Skeletal muscle satellite cell (primary cell): ENCODE data around the gene RPL36AL.
A peak's percentile ranks its signal among the peaks of the same experiment; 100 is the strongest.
"Not testable (repeated sequence)": the region's sequence is repeated elsewhere in the genome, so short reads cannot be mapped to it uniquely, and the experiment has no call there.

Source experiments
- H3K27me3 ChIP-seq: 2 replicates; pipeline ENCODE4 v1.7.0; 2013; ENCODE audit warnings: low read length; ENCODE audit not compliant: control insufficient read depth, insufficient read depth
- H3K36me3 ChIP-seq: 2 replicates; pipeline ENCODE4 v1.7.0; 2013; ENCODE audit warnings: mild to moderate bottlenecking, control low read depth, low read length; ENCODE audit not compliant: insufficient read depth
- H3K4me1 ChIP-seq: 2 replicates; pipeline ENCODE4 v1.7.0; 2013; ENCODE audit warnings: low read length; ENCODE audit not compliant: control insufficient read depth, insufficient read depth
- H3K4me2 ChIP-seq: 2 replicates; pipeline ENCODE4 v1.7.0; 2013; ENCODE audit warnings: mild to moderate bottlenecking, low read length
- H3K4me3 ChIP-seq: 2 replicates; pipeline ENCODE4 v1.7.0; 2013; ENCODE audit warnings: low read length
- H3K9ac ChIP-seq: 2 replicates; pipeline ENCODE4 v1.7.0; 2013; ENCODE audit warnings: mild to moderate bottlenecking, low read depth, low read length, moderate library complexity
- H3K9me3 ChIP-seq: replicated peaks from 2 replicates; pipeline ENCODE4 v1.7.0; 2013; ENCODE audit warnings: mild to moderate bottlenecking, control low read depth, low read length

RPL36AL gene

DNA sequence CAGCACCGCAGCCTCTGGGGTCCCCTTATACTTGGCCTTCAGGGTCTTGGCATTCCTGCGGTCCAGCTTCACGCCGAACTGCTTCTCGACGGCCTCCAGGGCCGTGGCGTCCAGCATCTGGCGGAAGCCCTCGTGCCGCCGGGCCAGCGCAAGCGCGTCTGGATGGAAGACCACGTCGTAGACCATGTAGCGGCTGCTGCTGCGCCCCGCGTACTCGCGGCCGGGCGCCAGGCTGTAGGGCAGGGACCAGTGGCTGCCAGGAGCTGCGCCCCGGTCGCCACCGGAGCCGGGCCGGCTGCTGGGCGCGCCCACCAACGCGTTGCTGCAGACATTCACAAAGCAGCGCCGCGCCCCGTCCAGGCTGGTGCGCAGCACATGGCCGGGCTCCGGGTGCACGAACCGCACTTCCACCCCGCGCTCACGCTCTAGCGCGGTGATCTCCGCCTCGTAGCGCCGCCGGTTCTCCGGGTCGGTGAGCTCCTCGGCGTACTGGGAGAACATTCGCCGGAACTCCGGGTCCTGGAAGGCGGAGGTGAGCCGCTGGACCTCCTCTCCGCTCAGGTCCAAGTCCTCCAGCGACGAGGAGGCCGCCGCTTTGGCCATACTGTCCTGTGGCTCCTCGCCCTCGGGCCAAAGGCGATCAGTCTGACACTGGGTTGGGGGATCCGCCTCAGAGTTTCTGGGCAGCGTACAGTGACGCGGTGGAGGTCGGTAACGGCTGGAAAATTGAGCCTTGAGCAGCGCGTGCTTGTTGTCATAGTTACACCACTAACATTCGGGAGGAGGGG lies 14.3 kb upstream of the RPL36AL start, which contains the start of gene DNAAF2:
DNAAF2 (minus strand) TSS at position 698 of the 788 bp plus-strand sequence; CDS start at position 603, 95 bp downstream.
- H3K4me2 ChIP-seq, result peak within 1 kb of the TSS; percentile 90
- H3K27me3 ChIP-seq, result no peaks in the 10 kb centered on the region
- H3K36me3 ChIP-seq, result peaks cover 24% of the 10 kb centered on the region
- H3K9me3 ChIP-seq, result no peaks in the 10 kb centered on the region
- H3K4me1 ChIP-seq, result peaks cover 17% of the 10 kb centered on the region
- peak within 1 kb of the TSS; percentile 90 for H3K9ac ChIP-seq
- H3K4me3 ChIP-seq, result peak within 1 kb of the TSS; percentile 80

DNA sequence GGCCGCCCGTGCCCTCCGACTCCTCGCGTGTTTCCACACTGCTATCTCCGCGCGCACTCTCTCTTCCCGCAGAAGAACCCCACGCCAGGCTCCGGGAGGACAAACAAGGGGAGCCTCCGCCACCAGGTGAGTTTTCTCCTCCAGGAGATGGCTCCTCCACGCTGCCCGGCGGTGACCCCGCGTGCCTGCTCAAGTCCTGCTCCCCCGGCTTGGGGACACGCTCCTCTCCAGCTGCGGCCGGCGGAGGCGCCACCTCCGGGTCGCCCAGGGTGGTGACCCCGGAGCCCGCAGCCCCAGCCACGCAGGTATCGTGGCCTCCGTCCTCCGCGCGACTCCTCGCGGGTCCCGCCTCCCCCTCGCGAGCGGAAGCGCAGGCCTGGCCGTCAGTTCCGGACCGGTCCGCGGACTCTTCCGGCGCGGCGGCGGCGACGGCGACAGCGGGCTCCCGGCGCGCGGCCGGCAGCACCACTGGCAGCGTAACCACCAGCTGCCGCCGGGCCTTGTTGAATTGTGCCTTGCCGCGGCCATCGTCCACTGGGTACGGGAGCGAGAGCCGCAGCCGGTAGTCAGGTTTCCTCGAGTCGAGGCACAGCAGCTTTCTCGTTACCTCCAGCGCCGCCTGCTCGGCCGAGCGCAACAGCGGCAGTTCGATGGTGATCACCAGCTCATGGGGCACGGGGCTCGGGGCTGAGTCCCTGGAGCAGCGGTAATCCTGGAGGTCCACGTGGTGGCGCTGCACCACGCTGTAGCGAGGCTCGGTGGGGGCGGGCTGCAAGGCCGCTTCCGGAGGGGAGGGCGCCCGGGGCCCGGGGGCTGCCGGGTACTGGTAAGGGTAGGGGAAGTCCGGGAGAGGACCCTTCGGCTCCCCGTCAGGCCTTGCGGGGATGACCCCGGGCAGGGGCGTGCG lies 13.5 kb upstream of the RPL36AL start:
- no peaks in the 10 kb centered on the region for H3K27me3 ChIP-seq
- H3K36me3 ChIP-seq, result peaks cover 15% of the 10 kb centered on the region
- peak overlapping the region; percentile 90 for H3K4me2 ChIP-seq
- peaks cover 17% of the 10 kb centered on the region for H3K4me1 ChIP-seq
- H3K9me3 ChIP-seq, result no peaks in the 10 kb centered on the region
- peak overlapping the region; percentile 80 for H3K4me3 ChIP-seq
- peak overlapping the region; percentile 90 for H3K9ac ChIP-seq

DNA sequence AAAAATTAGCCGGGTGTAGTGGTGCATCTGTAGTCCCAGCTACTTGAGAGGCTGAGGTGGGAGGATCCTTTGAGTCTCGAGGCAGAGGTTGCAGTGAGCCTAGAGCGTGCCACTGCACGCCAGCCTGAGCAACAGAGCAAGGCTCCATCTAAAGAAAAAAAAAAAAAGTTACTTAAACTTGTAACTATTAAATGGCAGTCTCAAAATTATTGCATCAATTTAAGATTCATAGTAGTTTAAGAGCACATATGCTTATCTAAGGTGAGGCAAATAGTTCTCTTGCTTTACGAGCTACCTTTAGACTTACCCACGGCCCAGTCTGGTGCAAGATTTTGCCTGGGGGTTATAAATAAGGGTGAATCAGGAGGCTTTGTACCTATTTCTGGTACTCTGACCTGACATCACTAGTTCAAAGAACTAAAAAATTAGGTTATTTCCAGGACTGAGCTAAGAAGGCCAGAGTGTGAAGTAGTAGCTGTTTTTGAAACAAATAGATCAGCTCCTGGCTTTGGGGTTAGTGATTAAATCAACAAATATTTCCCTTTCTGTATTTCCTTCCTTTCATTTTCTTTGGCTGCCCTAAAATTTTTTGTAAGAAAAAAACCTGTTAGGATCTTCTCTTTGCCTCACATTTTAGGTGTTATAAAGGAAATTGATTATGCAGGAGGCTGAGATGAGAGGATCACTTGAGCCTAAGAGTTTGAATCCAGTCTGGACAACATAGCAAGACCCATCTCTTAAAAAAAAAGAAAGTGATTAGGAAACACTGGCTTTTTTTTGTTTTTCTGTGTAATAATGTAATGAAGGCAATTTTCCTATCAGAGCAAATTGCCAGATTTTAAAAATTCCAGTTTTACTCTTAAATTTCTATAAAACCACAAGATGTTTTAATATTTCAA lies 3.8 kb upstream of the RPL36AL start:
- no peak overlapping the region for H3K9ac ChIP-seq
- H3K4me3 ChIP-seq, result peak overlapping the region; percentile 26
- H3K27me3 ChIP-seq, result no peaks in the 10 kb centered on the region
- H3K9me3 ChIP-seq, result no peaks in the 10 kb centered on the region
- peak overlapping the region; percentile 88 for H3K4me2 ChIP-seq
- peaks cover 8% of the 10 kb centered on the region for H3K36me3 ChIP-seq
- peaks cover 22% of the 10 kb centered on the region for H3K4me1 ChIP-seq

DNA sequence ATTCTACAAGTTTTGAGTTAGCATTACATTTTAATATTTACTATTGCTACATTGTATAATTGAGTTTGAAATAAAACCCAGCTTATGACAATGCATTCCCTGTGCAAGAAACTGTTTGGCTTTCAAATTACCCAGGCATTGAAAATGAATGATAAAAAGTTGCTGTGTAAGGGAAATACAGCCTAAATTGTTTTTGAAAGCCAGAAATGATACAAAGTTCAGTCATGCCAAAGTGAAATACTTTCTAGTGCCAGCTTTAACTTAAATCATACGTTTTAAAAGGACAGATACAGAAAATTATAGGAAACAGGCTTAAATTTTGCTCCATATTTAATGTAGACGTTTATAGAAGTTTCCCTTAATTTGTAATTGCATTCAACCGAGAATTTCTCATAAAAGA lies 3.0 kb upstream of the RPL36AL start:
- Histone ChIP-seq H3K9me3 (no peaks in the 10 kb centered on the region), H3K4me1 (peaks cover 28% of the 10 kb centered on the region), H3K4me2 (peak overlapping the region; percentile 88), H3K27me3 (no peaks in the 10 kb centered on the region), H3K36me3 (peaks cover 8% of the 10 kb centered on the region), H3K4me3 (peak overlapping the region; percentile 92), H3K9ac (peak overlapping the region; percentile 97)

DNA sequence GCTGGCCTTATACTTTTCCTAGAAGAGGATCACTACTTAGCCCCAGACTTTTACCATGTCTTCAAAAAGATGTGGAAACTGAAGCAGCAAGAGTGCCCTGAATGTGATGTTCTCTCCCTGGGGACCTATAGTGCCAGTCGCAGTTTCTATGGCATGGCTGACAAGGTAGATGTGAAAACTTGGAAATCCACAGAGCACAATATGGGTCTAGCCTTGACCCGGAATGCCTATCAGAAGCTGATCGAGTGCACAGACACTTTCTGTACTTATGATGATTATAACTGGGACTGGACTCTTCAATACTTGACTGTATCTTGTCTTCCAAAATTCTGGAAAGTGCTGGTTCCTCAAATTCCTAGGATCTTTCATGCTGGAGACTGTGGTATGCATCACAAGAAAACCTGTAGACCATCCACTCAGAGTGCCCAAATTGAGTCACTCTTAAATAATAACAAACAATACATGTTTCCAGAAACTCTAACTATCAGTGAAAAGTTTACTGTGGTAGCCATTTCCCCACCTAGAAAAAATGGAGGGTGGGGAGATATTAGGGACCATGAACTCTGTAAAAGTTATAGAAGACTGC lies 1.7 kb upstream of the RPL36AL start:
- H3K36me3 ChIP-seq, result peaks cover 17% of the 10 kb centered on the region
- H3K27me3 ChIP-seq, result no peaks in the 10 kb centered on the region
- H3K4me1 ChIP-seq, result peaks cover 41% of the 10 kb centered on the region
- H3K4me2 ChIP-seq, result peak overlapping the region; percentile 88
- no peaks in the 10 kb centered on the region for H3K9me3 ChIP-seq
- H3K4me3 ChIP-seq, result peak overlapping the region; percentile 92
- H3K9ac ChIP-seq, result peak overlapping the region; percentile 97

DNA sequence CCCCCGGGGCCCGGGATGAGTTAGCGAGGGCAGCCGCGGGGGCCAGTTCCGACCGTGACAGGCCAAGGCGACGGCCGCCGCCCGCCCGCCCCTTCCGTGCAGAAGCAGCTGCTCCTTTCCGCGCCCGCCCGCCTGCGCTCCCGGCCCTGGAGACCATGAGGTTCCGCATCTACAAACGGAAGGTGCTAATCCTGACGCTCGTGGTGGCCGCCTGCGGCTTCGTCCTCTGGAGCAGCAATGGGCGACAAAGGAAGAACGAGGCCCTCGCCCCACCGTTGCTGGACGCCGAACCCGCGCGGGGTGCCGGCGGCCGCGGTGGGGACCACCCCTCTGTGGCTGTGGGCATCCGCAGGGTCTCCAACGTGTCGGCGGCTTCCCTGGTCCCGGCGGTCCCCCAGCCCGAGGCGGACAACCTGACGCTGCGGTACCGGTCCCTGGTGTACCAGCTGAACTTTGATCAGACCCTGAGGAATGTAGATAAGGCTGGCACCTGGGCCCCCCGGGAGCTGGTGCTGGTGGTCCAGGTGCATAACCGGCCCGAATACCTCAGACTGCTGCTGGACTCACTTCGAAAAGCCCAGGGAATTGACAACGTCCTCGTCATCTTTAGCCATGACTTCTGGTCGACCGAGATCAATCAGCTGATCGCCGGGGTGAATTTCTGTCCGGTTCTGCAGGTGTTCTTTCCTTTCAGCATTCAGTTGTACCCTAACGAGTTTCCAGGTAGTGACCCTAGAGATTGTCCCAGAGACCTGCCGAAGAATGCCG lies 872 bp upstream of the RPL36AL start:
- peak overlapping the region; percentile 88 for H3K4me2 ChIP-seq
- H3K4me1 ChIP-seq, result peaks cover 48% of the 10 kb centered on the region
- peaks cover 18% of the 10 kb centered on the region for H3K36me3 ChIP-seq
- no peaks in the 10 kb centered on the region for H3K9me3 ChIP-seq
- no peaks in the 10 kb centered on the region for H3K27me3 ChIP-seq
- H3K4me3 ChIP-seq, result peak overlapping the region; percentile 92
- H3K9ac ChIP-seq, result peak overlapping the region; percentile 97

DNA sequence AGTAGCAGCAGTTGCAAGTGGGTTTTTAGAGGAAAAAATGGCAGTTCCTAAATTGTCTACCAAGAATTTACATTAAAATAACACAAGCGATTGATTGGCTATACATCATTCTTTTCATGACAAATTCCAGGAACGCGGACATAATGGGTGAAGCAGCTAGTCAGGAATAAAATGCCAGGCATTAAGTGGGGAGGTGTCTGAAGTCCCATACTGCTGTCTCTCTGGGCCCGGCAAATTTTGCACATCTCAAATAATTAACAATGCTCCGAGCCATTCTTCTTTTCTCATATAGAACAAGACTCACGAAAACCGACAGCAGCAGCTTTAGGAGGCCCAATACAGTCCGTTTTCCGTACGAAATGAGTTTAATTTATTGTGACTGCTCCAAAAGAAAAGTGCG lies 696 bp downstream of the RPL36AL start:
- no peaks in the 10 kb centered on the region for H3K27me3 ChIP-seq
- no peaks in the 10 kb centered on the region for H3K9me3 ChIP-seq
- H3K9ac ChIP-seq, result peak overlapping the region; percentile 97
- H3K4me2 ChIP-seq, result peak overlapping the region; percentile 88
- peak overlapping the region; percentile 92 for H3K4me3 ChIP-seq
- peaks cover 18% of the 10 kb centered on the region for H3K36me3 ChIP-seq
- peaks cover 48% of the 10 kb centered on the region for H3K4me1 ChIP-seq

DNA sequence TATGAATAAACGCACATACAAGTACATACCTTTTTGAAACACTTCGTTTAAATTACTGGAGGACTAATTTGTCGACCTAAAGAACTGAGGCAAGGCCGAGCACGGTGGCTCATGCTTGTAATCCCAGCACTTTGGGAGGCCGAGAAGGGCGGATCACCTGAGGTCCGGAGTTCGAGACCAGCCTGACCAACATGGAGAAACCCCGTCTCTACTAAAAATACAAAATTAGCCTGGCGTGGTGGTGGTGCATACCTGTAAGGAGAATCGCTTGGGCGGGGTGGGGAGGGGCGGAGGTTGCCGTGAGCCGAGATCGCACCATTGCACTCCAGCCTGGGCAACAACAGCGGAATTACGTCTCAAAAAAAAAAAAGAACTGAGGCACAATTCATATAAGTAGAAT lies 1.2 kb downstream of the RPL36AL start:
- peak overlapping the region; percentile 97 for H3K9ac ChIP-seq
- not testable (repeated sequence) for H3K9me3 ChIP-seq, H3K27me3 ChIP-seq
- peaks cover 18% of the 10 kb centered on the region for H3K36me3 ChIP-seq
- peak overlapping the region; percentile 88 for H3K4me2 ChIP-seq
- H3K4me3 ChIP-seq, result peak overlapping the region; percentile 92
- H3K4me1 ChIP-seq, result peaks cover 45% of the 10 kb centered on the region

DNA sequence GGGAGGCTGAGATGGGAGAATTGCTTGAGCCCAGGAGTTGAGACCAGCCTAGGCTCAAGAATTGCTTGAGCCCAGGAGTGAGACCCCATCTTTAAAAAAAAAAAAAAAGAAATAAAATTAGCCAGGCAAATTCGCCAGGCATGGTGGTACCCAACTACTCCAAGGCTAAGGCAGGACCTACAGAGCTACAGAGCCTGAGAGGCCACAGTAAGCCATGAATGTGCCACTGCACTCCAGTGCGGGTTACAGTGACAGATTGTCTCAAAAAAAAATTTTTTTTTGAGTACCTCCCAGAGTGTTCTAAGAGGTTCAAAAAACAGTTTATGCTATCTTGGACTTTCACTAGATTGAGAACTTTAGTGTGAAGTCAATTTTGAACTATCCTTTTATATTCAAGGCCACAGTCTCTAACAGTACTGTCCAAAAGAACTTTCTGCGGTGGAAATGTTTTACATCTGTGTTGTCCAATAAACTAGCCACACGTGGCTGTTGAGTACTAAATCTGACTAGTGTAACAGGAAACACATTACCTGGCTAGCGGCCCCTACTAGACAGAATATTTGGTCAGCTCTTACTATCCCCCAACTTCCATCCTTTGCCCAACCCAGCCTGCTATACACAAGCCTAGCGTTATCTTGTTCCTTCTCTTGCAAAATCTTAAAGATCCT lies 2.4 kb downstream of the RPL36AL start:
- H3K36me3 ChIP-seq, result peaks cover 18% of the 10 kb centered on the region
- no peaks in the 10 kb centered on the region for H3K9me3 ChIP-seq
- H3K27me3 ChIP-seq, result no peaks in the 10 kb centered on the region
- peak overlapping the region; percentile 46 for H3K4me2 ChIP-seq
- H3K9ac ChIP-seq, result no peak overlapping the region
- H3K4me3 ChIP-seq, result peak overlapping the region; percentile 27
- H3K4me1 ChIP-seq, result peaks cover 39% of the 10 kb centered on the region

DNA sequence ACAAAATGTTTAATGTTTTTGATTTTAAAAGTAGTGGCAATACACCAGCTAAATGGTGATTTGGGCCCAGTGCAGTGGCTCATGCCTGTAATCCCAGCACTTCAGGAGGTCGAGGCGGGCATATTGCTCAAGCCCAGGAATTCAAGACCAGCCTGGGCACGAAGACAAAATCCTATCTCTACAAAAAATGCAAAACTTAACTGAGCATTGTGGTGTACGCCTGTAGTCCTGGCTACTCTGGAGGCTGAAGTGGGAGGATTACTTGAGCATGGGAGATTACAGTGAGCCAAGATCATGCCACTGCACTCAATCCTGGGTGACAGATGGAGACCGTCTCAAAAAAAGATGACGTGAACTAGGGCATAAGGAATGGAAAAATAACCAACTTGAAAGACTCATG lies 4.7 kb downstream of the RPL36AL start:
- Histone ChIP-seq H3K4me3 (no peak overlapping the region), H3K36me3 (peaks cover 15% of the 10 kb centered on the region), H3K27me3 (no peaks in the 10 kb centered on the region), H3K4me1 (peaks cover 28% of the 10 kb centered on the region), H3K4me2 (no peak overlapping the region), H3K9ac (no peak overlapping the region), H3K9me3 (no peaks in the 10 kb centered on the region)
